ENCODE measurements around the gene SPIN2B.
"Not testable (repeated sequence)": the region's sequence is repeated elsewhere in the genome, so short reads cannot be mapped to it uniquely, and the experiment has no call there.

DNA sequence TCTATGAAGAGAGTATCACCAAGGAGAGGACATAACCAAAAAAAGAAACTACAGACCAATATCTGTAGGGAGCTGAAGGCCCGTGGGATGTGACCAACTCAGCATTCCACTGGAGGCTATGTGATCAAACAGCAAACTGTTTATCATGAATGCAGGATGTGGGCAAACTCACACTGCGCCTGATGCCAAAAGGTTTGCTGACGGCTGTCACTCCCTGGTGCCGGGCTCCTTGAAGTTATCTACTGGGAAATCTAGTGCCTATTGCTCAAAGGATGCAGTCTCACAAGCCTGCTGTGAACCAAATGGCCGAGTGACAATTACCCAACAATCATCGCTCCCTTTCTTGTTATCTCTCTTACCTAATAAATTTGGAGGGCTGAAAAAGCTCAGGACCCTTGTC, 18.4 kb downstream of the SPIN2B start:
- TF ChIP-seq, protein P1, sequence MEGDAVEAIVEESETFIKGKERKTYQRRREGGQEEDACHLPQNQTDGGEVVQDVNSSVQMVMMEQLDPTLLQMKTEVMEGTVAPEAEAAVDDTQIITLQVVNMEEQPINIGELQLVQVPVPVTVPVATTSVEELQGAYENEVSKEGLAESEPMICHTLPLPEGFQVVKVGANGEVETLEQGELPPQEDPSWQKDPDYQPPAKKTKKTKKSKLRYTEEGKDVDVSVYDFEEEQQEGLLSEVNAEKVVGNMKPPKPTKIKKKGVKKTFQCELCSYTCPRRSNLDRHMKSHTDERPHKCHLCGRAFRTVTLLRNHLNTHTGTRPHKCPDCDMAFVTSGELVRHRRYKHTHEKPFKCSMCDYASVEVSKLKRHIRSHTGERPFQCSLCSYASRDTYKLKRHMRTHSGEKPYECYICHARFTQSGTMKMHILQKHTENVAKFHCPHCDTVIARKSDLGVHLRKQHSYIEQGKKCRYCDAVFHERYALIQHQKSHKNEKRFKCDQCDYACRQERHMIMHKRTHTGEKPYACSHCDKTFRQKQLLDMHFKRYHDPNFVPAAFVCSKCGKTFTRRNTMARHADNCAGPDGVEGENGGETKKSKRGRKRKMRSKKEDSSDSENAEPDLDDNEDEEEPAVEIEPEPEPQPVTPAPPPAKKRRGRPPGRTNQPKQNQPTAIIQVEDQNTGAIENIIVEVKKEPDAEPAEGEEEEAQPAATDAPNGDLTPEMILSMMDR (IDR thresholded peaks at IDR 0.05), result not testable (repeated sequence)
- not testable (repeated sequence) for TF ChIP-seq POLR2A (IDR thresholded peaks at IDR 0.05)
